DOHH2 (cell line): Measurements from ENCODE around the gene SMURF2.

Experiments
- H3F3A ChIP-seq: fragments of 200-600 bp; sonication (generic), shearing (Covaris generic); 2 replicates; pipeline ENCODE4 v1.6.0; 2016; ENCODE audit warnings: antibody characterized with exemption, mild to moderate bottlenecking; ENCODE audit not compliant: control insufficient read depth, insufficient read depth
- H3K27ac ChIP-seq: fragments of 200-600 bp; sonication (generic); 2 replicates; pipeline ENCODE4 v1.5.1; 2014; ENCODE audit warnings: low read depth, mild to moderate bottlenecking, low read length, moderate library complexity
- H3K27me3 ChIP-seq: fragments of 200-600 bp; sonication (generic); 2 replicates; pipeline ENCODE4 v1.6.1; 2014; ENCODE audit warnings: mild to moderate bottlenecking, low read length, mixed read lengths; ENCODE audit not compliant: control insufficient read depth
- H3K36me3 ChIP-seq: fragments of 200-600 bp; sonication (generic); 2 replicates; pipeline ENCODE4 v1.6.1; 2014; ENCODE audit warnings: mild to moderate bottlenecking, low read length, moderate library complexity, mixed read lengths; ENCODE audit not compliant: control insufficient read depth
- H3K4me1 ChIP-seq: fragments of 200-600 bp; sonication (generic); 2 replicates; pipeline ENCODE4 v1.6.1; 2014; ENCODE audit warnings: mild to moderate bottlenecking, low read length, mixed read lengths; ENCODE audit not compliant: control insufficient read depth
- H3K4me2 ChIP-seq: fragments of 200-600 bp; sonication (generic); 2 replicates; pipeline ENCODE4 v1.6.0; 2014; ENCODE audit warnings: mild to moderate bottlenecking, low read length, moderate library complexity
- H3K4me3 ChIP-seq: fragments of 200-600 bp; sonication (generic); 2 replicates; pipeline ENCODE4 v1.5.1; 2014; ENCODE audit warnings: mild to moderate bottlenecking, low read length, mixed read lengths
- H3K79me2 ChIP-seq: fragments of 200-600 bp; sonication (generic); 2 replicates; pipeline ENCODE4 v1.6.1; 2014; ENCODE audit warnings: mild to moderate bottlenecking, low read length, mixed read lengths; ENCODE audit not compliant: control insufficient read depth
- H3K9me2 ChIP-seq: fragments of 200-600 bp; sonication (generic); replicated peaks from 2 replicates; pipeline ENCODE4 v1.6.1; 2014; ENCODE audit warnings: mild to moderate bottlenecking, low read length, mixed read lengths; ENCODE audit not compliant: control insufficient read depth
- H3K9me3 ChIP-seq: fragments of 200-600 bp; sonication (generic); 2 replicates; pipeline ENCODE4 v1.6.1; 2014; ENCODE audit warnings: antibody characterized with exemption, low read length, mixed read lengths; ENCODE audit not compliant: control insufficient read depth, insufficient read depth
- H4K20me1 ChIP-seq: fragments of 200-600 bp; sonication (generic); 2 replicates; pipeline ENCODE4 v1.6.0; 2014; ENCODE audit warnings: low read depth, mild to moderate bottlenecking, antibody characterized with exemption, low read length, moderate library complexity; ENCODE audit not compliant: control insufficient read depth, insufficient read depth
- EZH2phosphoT487 ChIP-seq: fragments of 200-600 bp; sonication (generic); IDR thresholded peaks from 2 replicates; pipeline ENCODE4 v1.6.1; 2017; ENCODE audit warnings: borderline replicate concordance, mild to moderate bottlenecking, antibody characterized with exemption, low read length, moderate library complexity, mixed read lengths
- TF ChIP-seq, protein P1 (sequence below): fragments of 200-600 bp; sonication (generic); IDR thresholded peaks from one replicate; pipeline ENCODE4 v1.5.1; 2014; ENCODE audit warnings: antibody characterized with exemption, mild to moderate bottlenecking, low read depth, low read length; ENCODE audit not compliant: poor library complexity, severe bottlenecking

Gene SMURF2

DNA sequence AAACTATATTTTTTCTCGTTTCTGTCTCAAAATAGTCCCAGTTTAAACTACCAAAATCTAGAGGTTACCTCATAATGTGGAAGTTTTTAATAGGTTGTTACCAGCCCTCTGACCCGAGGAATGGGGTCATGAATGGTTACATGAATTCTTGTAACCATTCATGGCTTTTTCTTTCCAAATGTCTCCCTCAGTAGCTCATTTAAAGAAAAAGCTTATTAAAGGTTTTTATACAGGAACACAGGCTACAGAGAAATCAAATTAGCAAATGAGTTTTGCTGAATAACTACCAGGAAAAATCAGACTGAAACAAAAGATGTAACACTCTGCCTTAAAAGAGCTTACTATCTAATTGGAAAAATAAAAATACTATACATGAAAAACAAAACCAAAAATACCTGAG is 63.4 kb downstream of the SMURF2 start:
- Histone ChIP-seq H3K9me2 (no peaks in the 10 kb centered on the region), H3K4me1 (peaks cover 7% of the 10 kb centered on the region), H3K27me3 (no peaks in the 10 kb centered on the region), H3K4me3 (no peak overlapping the region), H3F3A (no peaks in the 10 kb centered on the region), H3K27ac (no peak overlapping the region), H4K20me1 (peaks cover 4% of the 10 kb centered on the region; the same call in 1 of the 2 replicates), H3K4me2 (no peak overlapping the region), H3K79me2 (peaks cover 8% of the 10 kb centered on the region), H3K9me3 (no peaks in the 10 kb centered on the region), H3K36me3 (peaks cover 3% of the 10 kb centered on the region; the same call in 1 of the 2 replicates)
- TF ChIP-seq, protein P1, sequence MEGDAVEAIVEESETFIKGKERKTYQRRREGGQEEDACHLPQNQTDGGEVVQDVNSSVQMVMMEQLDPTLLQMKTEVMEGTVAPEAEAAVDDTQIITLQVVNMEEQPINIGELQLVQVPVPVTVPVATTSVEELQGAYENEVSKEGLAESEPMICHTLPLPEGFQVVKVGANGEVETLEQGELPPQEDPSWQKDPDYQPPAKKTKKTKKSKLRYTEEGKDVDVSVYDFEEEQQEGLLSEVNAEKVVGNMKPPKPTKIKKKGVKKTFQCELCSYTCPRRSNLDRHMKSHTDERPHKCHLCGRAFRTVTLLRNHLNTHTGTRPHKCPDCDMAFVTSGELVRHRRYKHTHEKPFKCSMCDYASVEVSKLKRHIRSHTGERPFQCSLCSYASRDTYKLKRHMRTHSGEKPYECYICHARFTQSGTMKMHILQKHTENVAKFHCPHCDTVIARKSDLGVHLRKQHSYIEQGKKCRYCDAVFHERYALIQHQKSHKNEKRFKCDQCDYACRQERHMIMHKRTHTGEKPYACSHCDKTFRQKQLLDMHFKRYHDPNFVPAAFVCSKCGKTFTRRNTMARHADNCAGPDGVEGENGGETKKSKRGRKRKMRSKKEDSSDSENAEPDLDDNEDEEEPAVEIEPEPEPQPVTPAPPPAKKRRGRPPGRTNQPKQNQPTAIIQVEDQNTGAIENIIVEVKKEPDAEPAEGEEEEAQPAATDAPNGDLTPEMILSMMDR, result no peak
- no peak for TF ChIP-seq EZH2phosphoT487

DNA sequence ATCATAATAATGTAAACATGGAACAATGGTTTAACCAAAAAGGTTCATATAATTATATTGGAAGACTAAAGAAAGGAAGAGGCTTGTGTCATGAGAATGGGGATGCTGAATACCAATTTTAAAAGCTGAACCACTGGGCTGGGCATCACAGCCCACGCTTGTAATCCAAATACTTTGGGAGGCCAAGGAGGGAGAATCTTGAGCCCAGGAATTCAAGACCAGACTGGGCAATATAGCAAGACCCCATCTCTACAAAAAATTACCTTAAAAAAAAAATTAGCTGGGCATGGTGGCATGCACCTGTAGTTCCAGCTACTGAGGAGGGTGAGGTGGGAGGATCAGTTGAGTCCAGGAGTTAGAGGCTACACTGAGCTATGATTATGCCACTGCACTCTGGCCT is 65.1 kb downstream of the SMURF2 start:
- no peak overlapping the region for H3K4me2 ChIP-seq
- no peak for TF ChIP-seq EZH2phosphoT487
- TF ChIP-seq, protein P1, result no peak
- H3K36me3 ChIP-seq, result peaks cover 9% of the 10 kb centered on the region
- no peaks in the 10 kb centered on the region for H3K9me3 ChIP-seq
- peaks cover 4% of the 10 kb centered on the region; the same call in 1 of the 2 replicates for H4K20me1 ChIP-seq
- H3K9me2 ChIP-seq, result no peaks in the 10 kb centered on the region
- no peaks in the 10 kb centered on the region for H3F3A ChIP-seq
- no peaks in the 10 kb centered on the region for H3K27me3 ChIP-seq
- H3K4me1 ChIP-seq, result peaks cover 7% of the 10 kb centered on the region
- no peak overlapping the region for H3K27ac ChIP-seq
- H3K4me3 ChIP-seq, result no peak overlapping the region
- peaks cover 8% of the 10 kb centered on the region for H3K79me2 ChIP-seq

DNA sequence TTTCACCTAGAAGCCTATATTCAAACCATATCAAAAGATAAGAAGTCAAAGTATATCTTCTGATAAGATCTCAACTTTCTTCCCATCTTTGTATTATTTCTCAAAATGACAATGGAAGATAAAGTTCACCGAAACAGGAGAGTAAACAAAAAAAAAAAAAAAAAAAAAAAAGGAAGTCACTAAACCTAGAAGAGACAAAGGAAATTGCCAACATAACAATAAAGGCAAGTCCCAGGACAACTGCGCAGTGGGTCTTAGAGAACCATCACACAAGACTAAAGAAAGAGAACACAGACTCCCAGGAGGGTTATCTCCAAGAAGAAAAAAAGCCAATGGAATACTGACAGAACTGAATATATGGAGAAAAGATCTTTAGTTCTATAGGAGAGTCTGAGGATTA is 65.7 kb downstream of the SMURF2 start:
- Histone ChIP-seq H3K79me2 (peaks cover 8% of the 10 kb centered on the region), H3K4me2 (no peak overlapping the region), H3K4me1 (peaks cover 7% of the 10 kb centered on the region), H3K9me2 (no peaks in the 10 kb centered on the region), H3K27me3 (no peaks in the 10 kb centered on the region), H4K20me1 (peaks cover 4% of the 10 kb centered on the region; the same call in 1 of the 2 replicates), H3F3A (no peaks in the 10 kb centered on the region), H3K27ac (no peak overlapping the region), H3K9me3 (no peaks in the 10 kb centered on the region), H3K4me3 (no peak overlapping the region), H3K36me3 (peaks cover 13% of the 10 kb centered on the region)
- TF ChIP-seq EZH2phosphoT487, result no peak
- TF ChIP-seq, protein P1, result no peak
